GM21786 (cell line): Measurements from ENCODE around the gene TMEM238.

Experiments
- ATAC-seq: cut with Tn5 transposase; IDR thresholded peaks from one replicate; pipeline ENCODE4 v1.9.1; 2021; ENCODE audit not compliant: unreplicated experiment

Gene TMEM238

DNA sequence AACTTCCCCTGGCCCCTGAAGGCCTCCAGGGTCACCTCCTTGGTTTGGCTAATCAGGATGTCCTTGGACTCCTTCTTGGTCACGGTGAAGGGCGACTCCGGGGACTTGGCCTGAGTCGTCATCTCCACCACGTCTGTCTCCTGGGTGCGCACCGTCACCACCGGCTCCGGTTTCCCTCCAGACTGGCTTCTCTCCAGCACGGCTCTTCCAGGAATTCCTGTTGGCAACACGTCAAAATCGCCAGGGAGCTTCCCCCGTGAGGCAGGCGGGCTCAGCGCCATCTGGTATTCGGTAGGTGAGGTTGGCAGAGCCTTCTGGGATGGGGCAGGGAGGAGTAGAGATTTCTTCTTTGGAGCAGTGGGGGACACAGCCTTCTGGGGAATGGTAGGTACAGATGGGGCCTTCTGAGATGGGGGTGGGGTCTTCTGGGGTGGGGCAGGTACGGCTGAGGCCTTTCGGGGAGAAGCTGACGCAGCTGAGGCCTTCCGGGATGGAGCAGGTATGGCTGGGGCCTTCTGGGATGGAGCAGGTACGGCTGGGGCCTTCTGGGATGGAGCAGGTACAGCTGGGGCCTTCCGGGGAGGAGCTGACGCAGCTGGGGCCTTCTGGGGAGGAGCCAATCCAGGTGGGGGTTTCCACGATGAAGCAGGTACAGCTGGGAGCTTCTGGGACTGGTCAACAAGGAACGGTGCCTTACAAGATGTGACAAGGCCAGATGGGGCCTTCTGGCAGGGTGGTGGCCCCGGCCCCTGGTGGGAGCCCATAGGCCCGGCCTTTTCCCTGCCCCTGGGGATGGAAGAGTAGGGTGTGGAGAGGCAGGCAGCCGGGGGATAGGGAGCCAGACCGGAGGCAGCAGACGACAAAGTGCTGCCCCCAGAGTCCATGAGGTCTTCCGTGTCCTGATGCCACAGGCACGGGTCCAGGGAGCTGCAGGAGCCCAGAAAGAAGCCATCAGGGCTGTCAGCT lies 24.9 kb downstream of the TMEM238 start:
- no peak for ATAC-seq

DNA sequence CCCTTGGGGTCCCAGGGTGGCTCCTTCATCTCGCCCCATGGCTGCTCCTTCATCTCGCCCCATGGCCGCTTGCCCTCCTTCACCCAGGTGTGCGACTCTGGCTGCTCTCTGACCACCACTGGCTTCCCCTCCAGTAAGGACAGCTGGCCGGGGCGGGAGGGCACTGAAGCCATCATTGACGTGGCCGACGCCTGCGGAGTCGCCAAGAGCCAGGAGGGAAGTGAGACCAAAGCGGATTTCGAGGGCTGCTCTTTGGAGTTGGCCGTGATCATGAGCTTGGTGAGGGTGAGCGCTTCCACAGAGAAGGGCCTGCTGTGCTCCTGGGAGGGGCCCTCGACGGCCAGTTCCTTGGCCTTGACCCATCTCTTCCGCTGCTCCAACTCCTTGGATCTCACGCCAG lies 25.6 kb downstream of the TMEM238 start:
- no peak for ATAC-seq

DNA sequence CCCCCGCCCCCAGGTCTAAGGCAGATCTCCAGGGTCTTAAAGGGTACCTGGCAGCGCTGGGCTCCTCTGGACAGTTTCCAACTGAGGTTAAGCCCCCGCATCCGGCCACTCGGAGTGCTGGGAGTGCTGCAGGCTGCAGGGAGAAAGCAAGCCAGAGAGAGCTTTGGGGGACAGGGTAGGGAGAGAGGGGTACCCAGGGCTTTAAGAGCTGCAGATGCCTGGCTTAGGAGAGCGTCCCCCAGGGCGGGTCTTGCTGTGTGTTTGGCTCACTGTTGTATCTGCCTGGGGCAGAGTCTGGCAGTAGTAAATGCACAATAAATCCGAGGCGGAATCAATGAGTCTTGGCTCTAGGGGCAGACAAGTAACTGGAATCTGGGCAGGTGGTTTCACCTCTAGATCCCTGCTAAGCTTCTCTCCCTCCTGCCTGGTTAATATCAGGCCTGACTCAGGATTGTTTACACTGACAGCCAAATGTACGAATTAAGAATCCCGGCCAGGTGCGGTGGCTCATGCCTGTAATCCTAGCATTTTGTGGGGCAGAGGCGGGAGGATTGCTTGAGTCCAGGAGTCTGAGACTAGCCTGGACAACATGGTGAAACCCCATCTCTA lies 28.8 kb downstream of the TMEM238 start:
- ATAC-seq = no peak

DNA sequence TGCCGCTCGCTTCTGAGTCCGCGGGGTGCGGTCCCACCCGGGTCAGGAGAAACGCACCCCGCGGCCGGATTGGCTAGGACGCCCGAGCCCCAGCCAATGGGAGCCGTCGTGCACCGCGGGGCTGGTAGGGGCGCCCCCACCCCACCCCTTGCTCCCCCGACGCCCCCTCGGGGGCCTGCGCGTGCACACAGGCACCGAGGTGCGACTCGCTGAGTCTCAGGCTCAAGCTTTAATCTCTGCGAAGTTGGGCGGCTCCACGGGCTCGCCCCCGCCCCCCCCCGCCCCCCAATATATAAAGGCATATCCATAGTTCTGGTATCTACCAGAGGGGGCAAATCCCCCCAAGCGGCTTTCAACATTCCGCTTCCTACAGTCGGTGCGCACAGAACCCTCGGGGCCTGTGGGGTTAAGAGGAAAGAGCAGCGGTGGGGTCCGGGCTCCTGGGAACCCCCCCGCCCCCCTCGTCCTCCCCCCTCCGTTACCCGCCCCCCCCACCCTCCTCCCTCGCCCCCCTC lies 29.3 kb downstream of the TMEM238 start, which contains the start of gene COX6B2:
TSS of gene COX6B2 (minus strand) at position 22 of the 515 bp plus-strand sequence. CDS start 198 bp downstream, outside the sequence.
- ATAC-seq = no peak

DNA sequence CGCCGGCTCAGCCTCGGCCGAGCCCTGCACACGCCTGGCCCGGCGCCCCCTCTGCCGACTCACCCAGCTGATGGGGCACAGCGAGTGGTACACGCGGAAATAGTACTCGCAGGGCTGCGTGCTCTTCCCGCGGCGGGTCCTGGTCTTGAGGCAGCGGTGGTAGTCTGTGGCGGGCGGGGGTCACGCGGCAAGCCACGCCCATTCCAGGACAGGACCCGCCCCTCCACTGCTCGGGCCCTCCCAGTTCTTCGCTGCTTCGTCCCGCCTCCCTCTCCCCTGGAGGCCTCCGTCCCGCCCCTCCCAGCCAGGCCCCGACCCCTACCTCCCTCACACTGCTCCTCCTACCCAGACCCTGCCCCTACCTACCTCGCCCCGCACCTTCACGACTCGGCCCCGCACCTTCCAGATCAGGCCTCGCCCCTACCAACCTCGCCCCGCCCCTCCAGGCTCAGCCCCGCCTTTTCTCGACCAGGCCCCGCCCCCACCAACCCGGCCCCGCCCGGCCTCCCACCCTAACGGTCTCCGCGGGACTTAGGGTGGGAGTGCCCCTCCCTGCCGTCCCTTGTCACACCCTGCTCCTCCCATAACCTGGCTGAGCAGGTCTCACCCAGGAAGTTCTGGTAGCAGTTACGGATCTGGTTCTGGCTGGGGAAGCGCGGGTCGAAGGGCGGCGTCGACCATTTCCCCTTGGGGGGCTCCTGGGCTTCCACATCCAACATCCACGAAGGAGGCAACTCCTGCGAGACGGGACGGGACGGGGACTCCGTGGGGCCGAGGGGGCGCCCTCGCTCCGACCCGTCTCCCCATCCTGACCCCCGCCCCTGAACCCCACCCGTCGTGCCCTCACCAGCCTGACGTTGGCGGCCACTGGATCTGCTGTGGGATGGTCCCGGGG lies 30.0 kb downstream of the TMEM238 start:
- ATAC-seq = no peak

DNA sequence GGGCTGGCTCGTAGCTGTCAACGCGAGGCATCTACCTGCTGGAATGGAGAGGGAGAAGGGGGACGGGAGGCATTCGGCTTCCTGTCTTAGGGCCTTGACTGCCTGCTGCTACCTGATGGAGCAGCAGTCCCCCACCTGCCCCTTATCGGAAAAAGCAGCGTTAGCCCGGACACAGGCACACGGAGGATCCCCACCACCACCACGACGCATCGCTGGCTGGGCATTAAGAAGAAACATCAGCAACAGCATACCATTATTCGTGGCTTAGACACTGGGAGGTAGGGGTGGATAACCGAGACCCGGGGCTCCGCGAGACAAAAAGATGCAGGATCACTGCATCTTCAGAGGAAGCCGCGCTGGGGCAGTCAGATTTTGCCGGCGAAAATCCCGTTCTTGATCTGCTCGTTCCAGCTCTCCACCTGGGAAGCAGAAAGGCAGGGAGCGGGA lies 30.7 kb downstream of the TMEM238 start:
- ATAC-seq = no peak

DNA sequence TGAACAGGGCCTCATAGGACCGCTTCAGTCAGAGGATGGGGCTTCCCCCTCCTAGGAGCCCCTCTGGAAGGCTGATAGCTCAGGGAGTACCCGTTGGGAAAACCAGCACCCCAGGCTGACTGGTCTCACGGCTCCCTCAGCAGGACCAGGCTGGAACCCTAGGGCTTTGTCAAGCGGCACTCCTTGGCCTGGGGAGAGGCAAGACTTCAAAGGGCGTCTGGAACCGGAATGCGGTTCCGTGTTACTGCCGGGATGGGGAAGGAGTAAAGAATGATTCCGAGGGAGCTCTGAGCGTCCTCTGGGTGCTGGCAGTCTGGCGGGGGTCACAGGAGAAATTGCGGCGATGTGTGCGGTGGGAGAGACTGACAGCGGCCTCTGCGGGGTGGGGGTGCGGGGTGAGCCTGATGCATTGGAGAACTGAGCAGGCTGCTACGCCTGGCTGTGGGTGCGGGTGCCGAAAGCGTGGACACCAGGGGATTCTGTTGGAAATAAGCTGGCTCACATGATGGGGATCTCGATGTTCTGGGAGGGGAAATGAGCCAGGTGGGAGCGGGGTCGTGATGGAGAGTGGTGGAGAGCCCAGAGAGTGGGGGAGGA lies 31.4 kb downstream of the TMEM238 start:
- no peak for ATAC-seq

DNA sequence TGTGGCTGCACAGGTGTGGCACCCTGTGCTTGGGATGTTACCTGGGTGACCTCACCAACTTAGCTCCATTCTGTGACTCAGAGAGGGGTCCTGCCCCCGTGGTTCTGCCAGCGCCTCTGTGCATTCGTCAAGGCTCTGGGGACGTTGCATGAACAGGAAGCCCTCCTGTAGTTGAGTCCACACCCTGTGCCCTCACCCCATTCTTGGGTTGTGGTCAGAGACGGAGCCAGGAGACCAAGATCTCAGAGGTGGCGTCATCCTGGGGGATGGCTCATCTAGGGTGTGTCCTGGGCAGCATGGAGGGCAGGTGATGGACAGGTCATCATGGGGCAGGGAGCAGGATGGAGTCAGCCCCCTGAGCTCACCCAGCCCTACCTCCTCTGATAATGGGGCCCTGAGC lies 32.1 kb downstream of the TMEM238 start:
- ATAC-seq = no peak

DNA sequence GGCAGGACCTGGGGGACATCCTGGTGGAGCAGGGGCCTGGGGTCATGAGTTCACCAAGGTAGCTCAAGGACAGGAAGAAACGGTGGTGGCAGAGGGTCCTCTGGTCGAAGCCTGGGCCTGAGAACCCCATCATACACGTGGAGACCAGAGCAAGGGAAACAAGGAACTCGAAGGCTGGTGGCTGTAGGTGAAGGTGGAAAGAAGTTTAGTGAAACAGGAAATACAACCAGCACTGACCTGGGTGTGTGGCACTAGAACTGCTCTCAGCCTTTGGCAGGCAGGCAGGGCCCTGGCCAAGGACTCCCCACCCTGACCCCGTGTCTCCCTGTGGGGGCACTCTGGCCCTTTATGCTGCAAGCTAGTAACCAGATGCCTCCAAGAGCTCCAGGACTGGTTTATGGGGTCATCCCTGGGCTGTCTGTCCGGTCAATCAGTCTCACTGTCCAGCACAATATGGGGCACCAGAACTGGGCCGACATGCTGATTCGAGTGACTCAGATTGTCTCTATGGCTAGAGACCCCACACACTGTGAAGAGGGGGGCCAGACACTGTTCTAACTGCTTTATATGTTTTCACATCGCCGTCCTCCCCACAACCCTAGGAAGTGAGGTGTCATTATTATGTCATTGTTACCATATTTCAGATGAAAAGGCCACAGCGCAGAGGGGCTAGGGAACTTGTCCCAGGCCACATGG lies 33.3 kb downstream of the TMEM238 start:
- no peak for ATAC-seq

DNA sequence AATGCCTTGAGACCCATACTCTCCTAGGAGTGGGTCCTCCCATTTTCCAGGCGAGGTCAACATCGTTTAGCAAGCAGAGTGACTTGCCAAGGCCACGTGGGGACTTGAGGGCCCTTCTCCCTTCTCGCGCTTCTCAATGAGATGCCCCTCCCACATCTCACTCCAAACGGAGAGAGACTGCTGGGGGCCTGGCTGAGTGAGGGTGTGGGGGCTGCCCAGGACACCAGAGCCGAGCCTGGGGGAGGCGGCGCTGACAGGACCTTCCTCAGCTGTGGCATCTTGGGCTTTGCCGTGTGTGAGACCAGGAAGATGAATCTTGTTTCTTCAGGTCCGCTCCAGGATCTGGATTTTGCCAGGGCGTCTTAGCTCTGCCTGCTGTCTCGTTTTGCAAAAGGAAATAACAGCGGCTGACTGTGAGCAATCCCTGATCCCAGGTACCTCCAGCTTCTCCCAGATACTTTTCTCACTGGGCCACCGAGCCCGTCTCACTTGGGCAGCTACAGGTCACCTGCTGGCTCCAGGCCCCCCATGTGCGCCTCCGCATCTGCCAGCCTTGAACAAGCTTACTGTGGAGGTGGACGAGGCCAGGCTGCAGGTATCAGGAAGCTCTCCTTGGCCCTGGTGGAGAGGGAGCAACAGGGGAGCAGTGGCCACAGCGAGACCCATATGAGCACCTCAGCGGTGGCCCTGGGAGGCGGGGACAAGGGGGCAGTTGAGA lies 35.6 kb downstream of the TMEM238 start:
- no peak for ATAC-seq

DNA sequence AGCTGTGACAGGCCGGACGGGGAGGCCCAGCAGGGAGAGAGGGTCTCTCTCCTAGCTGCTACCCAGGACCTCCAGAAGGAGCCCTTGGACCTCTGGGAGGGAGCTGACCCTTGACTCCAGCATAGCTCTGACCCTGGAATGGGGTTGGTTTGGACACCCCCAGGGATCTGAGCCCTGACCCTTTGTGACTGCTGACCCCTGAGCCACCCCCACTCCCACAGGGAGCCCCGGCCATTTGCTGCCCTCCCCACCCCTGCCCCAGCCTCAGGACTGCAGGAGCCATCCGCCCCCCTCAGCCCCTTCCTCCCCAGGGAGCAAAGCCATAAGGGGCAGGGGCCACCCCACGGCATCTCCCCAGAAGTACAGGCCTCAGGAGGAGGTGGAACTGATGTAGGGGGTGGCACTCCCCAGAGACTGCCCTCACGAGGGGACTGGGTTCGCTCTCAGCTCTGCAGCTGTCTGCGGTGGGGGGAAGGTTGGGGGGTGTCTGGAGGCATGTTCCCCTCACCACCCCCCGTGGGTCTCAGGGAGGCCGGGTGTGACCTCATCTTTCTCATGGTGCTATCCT lies 36.6 kb downstream of the TMEM238 start:
- no peak for ATAC-seq

DNA sequence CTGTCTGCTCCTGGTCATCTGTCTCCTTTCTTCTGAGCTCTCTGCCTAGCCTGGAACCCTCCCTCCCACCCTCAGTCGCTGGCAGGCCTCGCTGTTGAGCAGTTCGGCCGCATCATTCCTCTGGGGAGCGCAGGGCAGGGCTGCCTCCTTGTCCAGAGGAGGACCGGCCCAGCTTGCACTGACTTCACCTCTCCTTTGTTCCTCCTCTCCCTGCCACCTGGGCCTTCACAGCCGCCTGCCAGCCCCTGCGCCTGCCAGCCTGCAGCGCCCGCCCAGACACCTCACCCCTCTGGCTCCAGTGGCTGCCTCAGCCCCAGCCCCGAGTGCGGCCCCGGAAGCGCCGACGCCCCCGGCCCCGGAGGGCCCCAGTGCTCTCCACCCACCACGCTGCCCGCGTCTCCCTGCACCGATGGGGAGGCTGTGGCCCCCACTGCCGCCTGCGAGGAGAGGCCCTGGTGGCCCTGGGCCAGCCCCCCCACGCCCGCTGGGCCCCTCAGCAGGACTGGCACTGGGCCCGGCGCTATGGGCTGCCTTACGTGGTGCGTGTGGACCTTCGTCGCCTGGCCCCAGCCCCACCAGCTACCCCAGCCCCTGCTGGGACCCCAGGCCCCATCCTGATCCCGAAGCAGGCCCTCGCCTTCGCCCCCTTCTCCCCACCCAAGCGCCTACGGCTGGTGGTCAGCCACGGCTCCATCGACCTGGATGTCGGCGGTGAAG lies 37.2 kb downstream of the TMEM238 start:
- no peak for ATAC-seq

DNA sequence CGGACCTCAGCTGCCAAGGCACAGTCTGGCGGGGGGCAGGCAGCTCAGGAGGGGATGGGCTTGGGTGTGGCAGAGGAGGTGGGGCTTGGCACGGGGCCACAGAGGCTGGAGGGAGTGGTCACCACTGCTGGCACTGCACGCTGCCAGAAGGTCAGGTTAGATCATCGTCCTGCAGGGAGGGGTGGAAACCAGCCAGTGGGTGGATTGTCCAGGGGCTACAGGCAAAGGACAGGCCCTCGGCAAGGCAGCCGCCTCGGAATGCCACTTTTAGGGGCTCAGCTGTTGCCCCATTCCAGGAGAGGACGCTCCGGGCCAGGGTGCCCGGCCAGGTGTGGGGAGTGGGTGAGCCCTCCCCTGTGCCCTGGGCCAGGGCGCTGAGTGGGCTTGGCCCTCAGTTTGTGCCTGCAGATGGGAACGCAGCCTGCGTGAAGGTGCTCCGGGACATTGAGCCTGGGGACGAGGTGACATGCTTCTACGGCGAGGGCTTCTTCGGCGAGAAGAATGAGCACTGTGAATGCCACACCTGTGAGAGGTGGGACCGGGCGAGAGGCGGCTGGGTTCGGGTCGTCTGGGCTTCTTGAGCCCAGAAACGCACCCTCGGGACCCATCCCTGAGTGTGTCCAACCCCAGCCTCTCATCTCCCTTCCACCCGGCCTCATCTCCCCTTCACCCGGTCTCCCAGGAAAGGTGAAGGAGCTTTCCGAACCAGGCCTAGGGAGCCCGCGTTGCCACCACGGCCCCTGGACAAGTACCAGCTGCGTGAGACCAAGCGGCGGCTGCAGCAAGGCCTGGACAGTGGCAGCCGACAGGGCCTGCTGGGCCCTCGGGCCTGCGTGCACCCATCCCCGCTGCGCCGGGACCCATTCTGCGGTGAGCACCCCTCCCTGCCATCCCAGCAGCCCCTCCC lies 38.0 kb downstream of the TMEM238 start:
- no peak for ATAC-seq

DNA sequence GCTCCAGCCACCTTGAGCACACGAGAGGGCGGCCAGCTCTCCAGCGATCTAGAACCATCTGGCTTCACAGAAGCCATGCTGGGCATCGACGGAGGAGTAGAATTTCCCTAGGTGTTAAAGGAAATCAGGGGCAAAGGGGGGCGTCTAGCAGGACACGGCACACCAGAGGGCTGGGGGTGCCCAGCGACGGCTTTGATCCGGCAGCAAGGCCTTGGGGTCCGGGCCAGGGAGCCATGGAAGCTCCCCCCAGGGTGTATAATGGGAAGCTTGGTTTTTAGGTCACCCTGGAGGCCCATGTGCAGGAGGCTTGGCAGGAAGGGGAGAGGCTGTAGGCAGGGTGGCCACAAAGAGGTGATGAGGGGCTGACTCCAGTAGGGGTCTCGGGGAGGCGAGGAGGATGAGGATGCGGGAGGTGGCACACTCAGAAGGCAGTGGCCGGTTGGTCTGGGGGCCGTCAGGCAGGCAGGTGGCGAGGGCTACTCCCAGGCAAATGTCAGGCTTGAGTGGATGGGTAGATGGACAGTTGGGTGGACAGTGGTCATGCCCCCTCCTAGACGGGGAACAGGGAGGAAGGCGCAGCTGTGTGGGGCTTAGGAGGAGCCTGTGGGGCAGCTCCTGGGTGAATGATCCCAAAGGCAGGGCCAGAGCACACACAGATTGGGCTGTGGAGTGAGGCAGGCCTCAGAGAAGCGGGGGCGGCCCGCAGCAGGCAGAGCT lies 38.8 kb downstream of the TMEM238 start:
- ATAC-seq = no peak

DNA sequence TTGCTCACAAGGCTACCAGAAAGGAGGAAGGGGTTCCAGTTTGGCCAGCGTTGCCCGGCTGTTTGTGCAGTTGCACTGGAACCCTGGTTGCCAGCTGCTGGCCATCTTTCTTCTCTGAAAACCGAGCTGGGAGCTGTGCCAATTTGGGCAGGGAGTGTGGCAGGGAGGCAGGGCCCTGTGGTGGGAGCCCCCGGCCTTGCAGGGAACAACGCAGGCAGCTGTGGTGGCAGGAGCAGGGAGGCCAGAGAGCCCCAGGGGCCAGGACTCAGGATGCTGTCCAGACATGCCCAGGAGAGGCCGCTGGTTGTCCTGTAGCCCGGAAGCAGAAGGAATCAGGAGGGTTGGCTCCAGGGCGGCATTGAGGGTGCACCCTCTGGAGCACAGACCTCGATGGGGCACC lies 39.6 kb downstream of the TMEM238 start:
- no peak for ATAC-seq
